Mucosa of stomach (tissue), 1 donor: ENCODE data around the gene PACS1.
A peak's percentile ranks its signal among the peaks of the same experiment; 100 is the strongest.

Experiments used
- H3K27me3 ChIP-seq: one replicate; pipeline ENCODE4 v1.7.0; 2013; ENCODE audit warnings: mild to moderate bottlenecking, low read length; ENCODE audit not compliant: control insufficient read depth, insufficient read depth
- H3K36me3 ChIP-seq: one replicate; pipeline ENCODE4 v1.7.0; 2013; ENCODE audit warnings: low read length; ENCODE audit not compliant: control insufficient read depth, insufficient read depth
- H3K4me1 ChIP-seq: one replicate; pipeline ENCODE4 v1.7.0; 2013; ENCODE audit warnings: mild to moderate bottlenecking, low read length; ENCODE audit not compliant: control insufficient read depth, insufficient read depth
- H3K4me3 ChIP-seq: one replicate; pipeline ENCODE4 v1.7.0; 2013; ENCODE audit warnings: low read length
- H3K9ac ChIP-seq: one replicate; pipeline ENCODE4 v1.7.0; 2013; ENCODE audit warnings: mild to moderate bottlenecking, low read length, moderate library complexity
- H3K9me3 ChIP-seq: one replicate; pipeline ENCODE4 v1.7.0; 2013; ENCODE audit warnings: mild to moderate bottlenecking, low read length, moderate library complexity; ENCODE audit not compliant: control insufficient read depth
- donor health status: Pancreatic carcinoma.

PACS1 gene

DNA sequence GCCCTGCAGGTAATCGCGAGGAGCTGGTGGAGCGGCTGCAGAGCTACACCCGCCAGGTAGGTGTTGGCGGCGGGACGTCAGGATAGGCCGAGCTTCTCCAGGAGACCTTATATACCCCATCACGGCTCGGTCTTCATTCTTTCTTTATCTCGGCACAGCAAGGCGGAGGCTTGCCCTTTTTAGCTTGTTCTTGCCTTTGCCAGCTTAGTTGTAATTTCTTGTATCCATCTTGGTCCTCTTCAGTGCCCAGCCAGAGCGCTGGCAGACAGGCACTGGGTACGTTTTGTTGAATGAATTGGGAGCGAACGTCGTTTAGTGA, 17.4 kb upstream of the PACS1 start:
- Histone ChIP-seq H3K9ac (peak overlapping the region; percentile 95), H3K9me3 (no peaks in the 10 kb centered on the region), H3K4me1 (peaks cover 22% of the 10 kb centered on the region)

DNA sequence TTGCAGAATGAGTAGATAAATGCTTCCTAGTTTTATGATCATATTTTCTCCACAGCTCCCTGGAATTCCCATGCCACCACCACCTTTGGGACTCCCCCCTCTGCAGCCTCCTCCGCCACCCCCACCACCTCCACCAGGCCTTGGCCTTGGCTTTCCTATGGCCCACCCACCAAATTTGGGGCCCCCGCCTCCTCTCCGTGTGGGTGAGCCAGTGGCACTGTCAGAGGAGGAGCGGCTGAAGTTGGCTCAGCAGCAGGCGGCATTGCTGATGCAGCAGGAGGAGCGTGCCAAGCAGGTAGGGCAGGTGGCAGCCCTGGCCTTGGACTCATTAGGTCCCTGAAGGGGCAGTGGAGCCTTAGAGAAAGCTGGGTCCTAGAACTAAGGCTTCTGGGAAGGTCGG, 15.1 kb upstream of the PACS1 start:
- Histone ChIP-seq H3K27me3 (no peaks in the 10 kb centered on the region), H3K4me3 (no peak overlapping the region), H3K36me3 (peaks cover 31% of the 10 kb centered on the region), H3K4me1 (peaks cover 22% of the 10 kb centered on the region), H3K9ac (no peak overlapping the region), H3K9me3 (no peaks in the 10 kb centered on the region)

More for the DNA sequence above, 17.4 kb upstream of the PACS1 start:
- Histone ChIP-seq H3K4me3 (peak overlapping the region; percentile 76), H3K27me3 (peaks cover 12% of the 10 kb centered on the region), H3K36me3 (peaks cover 15% of the 10 kb centered on the region)

DNA sequence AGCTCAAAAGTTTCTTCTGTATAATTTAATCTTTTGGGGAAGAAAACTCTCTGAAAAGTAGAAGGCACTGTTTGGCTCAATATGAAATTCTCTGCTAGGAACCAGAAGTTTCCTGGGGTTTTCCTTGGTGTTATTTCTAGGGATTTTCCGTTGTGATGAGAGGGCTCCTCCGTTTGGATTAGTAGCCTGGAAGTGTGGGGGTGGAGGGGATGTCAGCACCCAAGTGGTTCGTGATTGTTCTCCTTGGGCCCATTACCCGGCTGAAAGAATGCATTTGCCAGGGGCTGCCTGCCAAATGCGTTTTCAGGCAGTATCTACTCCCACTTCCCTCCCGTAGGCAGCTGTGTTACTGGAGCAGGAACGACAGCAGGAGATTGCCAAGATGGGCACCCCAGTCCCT, 13.6 kb upstream of the PACS1 start:
- H3K4me3 ChIP-seq: no peak overlapping the region

DNA sequence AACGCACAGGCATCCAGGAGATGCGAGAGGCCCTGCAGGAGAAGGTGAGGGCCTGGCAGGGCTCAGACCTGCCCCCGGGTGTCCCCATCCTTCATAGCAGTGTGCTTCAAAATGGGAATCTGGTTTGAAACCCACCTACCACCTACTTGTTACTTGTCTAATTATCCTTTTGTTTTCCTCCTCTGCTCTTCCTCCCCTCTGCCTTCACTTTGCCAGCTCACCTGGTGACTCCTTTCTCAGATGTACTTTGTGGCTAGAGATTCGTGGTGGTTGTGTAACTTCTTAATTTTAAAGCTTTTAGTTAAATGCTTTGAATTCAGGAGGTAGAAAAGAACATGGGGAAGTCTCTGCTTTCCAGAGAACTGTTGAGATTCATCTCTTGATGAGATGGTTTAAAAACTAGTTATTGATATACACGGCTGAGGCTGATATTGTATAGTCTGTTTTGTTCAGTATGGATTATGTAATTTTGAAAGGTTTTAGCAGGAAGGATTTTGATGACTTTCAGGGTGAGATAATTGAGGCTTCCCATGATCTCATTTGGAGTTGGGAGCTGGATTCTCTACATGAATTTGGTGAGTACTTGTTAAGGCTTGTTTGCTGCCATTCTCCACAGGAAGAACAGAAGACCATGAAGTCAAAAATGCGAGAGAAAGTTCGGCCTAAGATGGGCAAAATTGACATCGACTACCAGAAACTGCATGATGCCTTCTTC, 9.9 kb upstream of the PACS1 start:
- Histone ChIP-seq H3K9me3 (no peaks in the 10 kb centered on the region), H3K9ac (no peak overlapping the region), H3K27me3 (no peaks in the 10 kb centered on the region), H3K4me1 (no peaks in the 10 kb centered on the region), H3K36me3 (peaks cover 56% of the 10 kb centered on the region), H3K4me3 (no peak overlapping the region)

More for the DNA sequence above, 13.6 kb upstream of the PACS1 start:
- Histone ChIP-seq H3K9me3 (no peaks in the 10 kb centered on the region), H3K9ac (no peak overlapping the region), H3K27me3 (no peaks in the 10 kb centered on the region), H3K36me3 (peaks cover 43% of the 10 kb centered on the region), H3K4me1 (peaks cover 13% of the 10 kb centered on the region)

GRCh38 chr11:66061268-66061667, 8.8 kb upstream of the PACS1 start:
- Histone ChIP-seq H3K4me3 (no peak overlapping the region), H3K4me1 (no peaks in the 10 kb centered on the region), H3K9ac (no peak overlapping the region), H3K36me3 (peaks cover 52% of the 10 kb centered on the region), H3K9me3 (no peaks in the 10 kb centered on the region), H3K27me3 (no peaks in the 10 kb centered on the region)

DNA sequence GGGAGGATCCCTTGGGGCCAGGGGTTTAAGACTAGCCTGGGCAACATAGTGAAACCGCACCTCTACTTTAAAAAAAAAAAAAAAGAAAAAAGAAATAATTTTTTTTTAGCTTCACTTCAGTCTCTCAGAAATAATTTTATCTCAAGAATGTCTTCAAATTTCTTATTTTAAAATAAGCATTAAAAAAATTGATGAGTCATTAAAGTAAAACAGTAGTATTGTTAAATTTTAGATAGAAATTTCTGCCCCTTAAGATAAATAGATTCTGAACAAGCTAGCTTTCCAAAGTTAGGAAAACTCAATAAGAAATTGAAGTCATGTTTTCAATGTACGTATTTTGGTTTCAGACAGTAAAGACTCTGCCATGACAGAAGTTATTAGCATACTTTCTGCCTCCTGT, 7.7 kb upstream of the PACS1 start:
- no peak overlapping the region for H3K4me3 ChIP-seq
- no peaks in the 10 kb centered on the region for H3K4me1 ChIP-seq
- peaks cover 54% of the 10 kb centered on the region for H3K36me3 ChIP-seq
- no peak overlapping the region for H3K9ac ChIP-seq
- no peaks in the 10 kb centered on the region for H3K27me3 ChIP-seq
- no peaks in the 10 kb centered on the region for H3K9me3 ChIP-seq

DNA sequence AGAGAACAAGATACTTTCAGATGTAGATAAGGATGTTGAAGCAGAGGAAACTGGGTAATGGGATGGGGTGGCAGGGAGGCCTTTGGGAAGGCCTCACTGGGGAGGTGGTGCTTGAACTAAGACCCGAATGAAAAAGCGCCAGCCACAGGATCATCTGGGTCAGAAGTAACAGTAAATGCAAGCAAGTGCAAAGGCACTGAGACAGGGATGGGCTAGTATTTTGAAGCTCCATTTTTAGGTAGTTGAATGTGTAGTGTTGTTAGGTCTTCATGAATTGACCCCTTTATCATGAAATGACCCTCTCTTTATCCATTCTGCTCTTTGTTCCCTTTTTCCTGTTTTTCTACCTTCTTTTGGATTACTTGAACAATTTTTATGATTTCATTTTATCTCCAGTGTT, 6.2 kb upstream of the PACS1 start:
- H3K9me3 ChIP-seq: no peaks in the 10 kb centered on the region
- H3K36me3 ChIP-seq: peaks cover 47% of the 10 kb centered on the region
- no peaks in the 10 kb centered on the region for H3K27me3 ChIP-seq
- peaks cover 13% of the 10 kb centered on the region for H3K4me1 ChIP-seq
- H3K9ac ChIP-seq: no peak overlapping the region
- no peak overlapping the region for H3K4me3 ChIP-seq

GRCh38 chr11:66064571-66064970, 5.5 kb upstream of the PACS1 start:
- H3K9me3 ChIP-seq: no peaks in the 10 kb centered on the region
- peaks cover 40% of the 10 kb centered on the region for H3K36me3 ChIP-seq
- H3K4me1 ChIP-seq: peaks cover 19% of the 10 kb centered on the region
- no peak overlapping the region for H3K4me3 ChIP-seq
- no peak overlapping the region for H3K9ac ChIP-seq
- no peaks in the 10 kb centered on the region for H3K27me3 ChIP-seq

DNA sequence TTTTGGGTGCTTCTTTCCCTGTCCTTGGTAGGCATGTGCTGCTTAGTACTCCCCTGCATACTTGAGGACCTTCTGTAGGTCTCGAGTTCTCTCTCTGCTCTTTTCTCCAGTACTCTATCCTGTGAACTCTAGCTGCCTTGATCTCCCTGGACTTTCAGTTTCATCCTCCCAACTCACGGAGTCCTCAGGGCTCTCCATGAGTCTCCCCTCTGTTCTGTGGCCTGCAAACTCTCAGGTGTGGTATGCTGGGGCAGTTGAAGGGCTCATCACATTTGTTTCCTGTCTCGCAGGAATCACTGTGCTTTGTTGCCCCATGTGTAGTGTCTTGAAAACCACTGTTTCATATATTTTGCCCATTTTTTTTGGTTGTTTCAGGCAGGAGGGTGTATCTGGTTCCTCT, 3.3 kb upstream of the PACS1 start:
- H3K9me3 ChIP-seq: no peaks in the 10 kb centered on the region
- H3K4me1 ChIP-seq: peaks cover 26% of the 10 kb centered on the region
- H3K9ac ChIP-seq: no peak overlapping the region
- no peak overlapping the region for H3K4me3 ChIP-seq
- H3K36me3 ChIP-seq: peaks cover 26% of the 10 kb centered on the region
- H3K27me3 ChIP-seq: no peaks in the 10 kb centered on the region

DNA sequence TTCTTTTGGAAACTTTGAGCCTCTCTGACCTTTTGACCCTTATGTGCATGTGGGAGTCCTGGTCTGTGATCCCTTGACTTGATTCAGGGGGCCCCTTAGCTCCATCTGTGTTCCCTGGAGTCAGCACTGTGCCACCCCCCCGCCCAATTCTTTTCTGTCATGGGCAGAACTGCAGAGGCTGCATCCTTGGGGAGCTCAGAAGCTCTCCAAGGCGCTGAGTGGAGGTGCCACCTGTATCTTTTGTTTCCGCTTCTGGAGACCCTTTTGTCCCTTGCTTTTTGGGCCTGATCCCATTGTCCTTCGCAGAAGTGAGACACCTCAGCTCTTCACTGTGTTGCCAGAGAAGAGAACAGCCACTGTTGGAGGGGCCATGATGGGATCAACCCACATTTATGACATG, 2.4 kb upstream of the PACS1 start:
- H3K4me1 ChIP-seq: peaks cover 27% of the 10 kb centered on the region
- H3K9ac ChIP-seq: no peak overlapping the region
- H3K36me3 ChIP-seq: peaks cover 26% of the 10 kb centered on the region
- H3K27me3 ChIP-seq: no peaks in the 10 kb centered on the region
- H3K4me3 ChIP-seq: no peak overlapping the region
- no peaks in the 10 kb centered on the region for H3K9me3 ChIP-seq

GRCh38 chr11:66068154-66068821, 1.8 kb upstream of the PACS1 start:
- H3K4me1 ChIP-seq: peaks cover 27% of the 10 kb centered on the region
- H3K9me3 ChIP-seq: no peaks in the 10 kb centered on the region
- peaks cover 19% of the 10 kb centered on the region for H3K36me3 ChIP-seq
- H3K9ac ChIP-seq: no peak overlapping the region
- no peak overlapping the region for H3K4me3 ChIP-seq
- no peaks in the 10 kb centered on the region for H3K27me3 ChIP-seq

DNA sequence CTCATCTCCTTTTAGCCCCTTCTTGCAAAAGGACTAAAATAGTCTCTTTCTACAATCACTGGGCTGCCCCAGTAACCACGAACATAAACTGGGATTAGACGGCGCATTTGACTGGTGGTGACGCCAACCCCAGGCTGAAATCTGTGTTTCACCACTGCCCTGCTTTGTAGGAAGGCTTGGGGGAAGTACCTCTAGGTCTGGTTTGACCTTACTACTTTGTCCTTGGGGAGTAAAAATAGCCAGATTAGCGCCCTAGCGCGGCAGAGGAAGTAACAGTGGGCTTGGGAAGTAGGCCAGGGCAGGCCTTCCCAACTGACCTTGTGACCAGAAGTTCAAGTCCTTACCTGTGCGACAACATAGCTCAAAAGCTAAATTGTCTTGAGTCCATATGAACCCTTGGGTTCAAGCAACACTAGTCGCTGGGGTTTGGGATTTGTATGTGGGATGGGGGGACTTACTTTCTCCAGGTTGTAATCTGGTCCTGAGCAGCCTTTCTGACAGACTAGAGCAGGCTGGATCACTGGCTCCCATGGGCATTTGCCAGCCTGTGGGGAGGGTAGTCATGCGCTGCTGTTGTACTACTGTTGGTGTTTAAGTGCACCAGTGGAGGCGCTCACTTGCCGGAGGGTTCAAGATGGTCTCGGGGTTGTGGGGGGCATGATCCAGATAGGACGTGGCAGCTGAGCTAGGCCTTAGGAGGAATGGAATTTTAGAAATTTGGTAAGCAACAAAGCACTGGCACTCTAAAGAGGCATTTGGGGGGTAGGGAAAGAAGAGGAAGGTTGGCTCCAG, 953 bp upstream of the PACS1 start:
- Histone ChIP-seq H3K9ac (peak overlapping the region; percentile 72), H3K4me1 (peaks cover 27% of the 10 kb centered on the region), H3K9me3 (no peaks in the 10 kb centered on the region), H3K27me3 (no peaks in the 10 kb centered on the region), H3K36me3 (peaks cover 13% of the 10 kb centered on the region), H3K4me3 (no peak overlapping the region)
